Retinal pigment epithelial cell (primary cell): ENCODE data around the gene CADM1.

ENCODE experiments used
- DNase-seq: peaks from one replicate; pipeline ENCODE4 v3.0.0-alpha.2; 2010; ENCODE audit warnings: low read depth
- H3K4me3 ChIP-seq: 2 replicates; pipeline ENCODE4 v1.5.1; 2011; ENCODE audit warnings: mild to moderate bottlenecking, low read length, control low read depth, moderate library complexity
- CTCF ChIP-seq: conservative IDR thresholded peaks from 2 replicates; pipeline ENCODE4 v1.5.1; 2011; ENCODE audit warnings: low read depth, low read length, control low read depth, inconsistent platforms

The CADM1 gene

GRCh38 chr11:115144914-115145313 is 359.3 kb downstream of the CADM1 start:
- no peak for DNase-seq
- TF ChIP-seq CTCF = no peak
- no peak overlapping the region for H3K4me3 ChIP-seq

GRCh38 chr11:115144014-115144413 is 360.2 kb downstream of the CADM1 start:
- DNase-seq = no peak
- no peak for TF ChIP-seq CTCF
- no peak overlapping the region for H3K4me3 ChIP-seq

GRCh38 chr11:115141231-115142114 is 362.7 kb downstream of the CADM1 start:
- H3K4me3 ChIP-seq = no peak overlapping the region
- no peak for DNase-seq
- TF ChIP-seq CTCF = no peak

- no peak overlapping the region for H3K4me3 ChIP-seq
- no peak for TF ChIP-seq CTCF
- no peak for DNase-seq
Observed at GRCh38 chr11:115135936-115136335, 368.3 kb downstream of the CADM1 start.

GRCh38 chr11:115134926-115135325 is 369.3 kb downstream of the CADM1 start:
- no peak overlapping the region for H3K4me3 ChIP-seq
- no peak for TF ChIP-seq CTCF
- no peak for DNase-seq

- TF ChIP-seq CTCF = no peak
- DNase-seq = no peak
- H3K4me3 ChIP-seq = no peak overlapping the region
Observed at GRCh38 chr11:115133475-115134209, 370.6 kb downstream of the CADM1 start.
